ENCODE results near the gene HIPK1. TPM values are rescaled to one million over a fixed set of nuclear protein-coding genes. Genes with fewer than 3 reads are reported as not detected.

HIPK1 gene
- total and polyA plus RNA-seq, 2 experiments from 2014 or later: 8.7 to 31.6 TPM

GRCh38 chr1:113898241-113898814 is 30.8 kb upstream of the HIPK1 start:
- Histone ChIP-seq H3K27ac (no peak overlapping the region), H3K79me2 (peaks cover 6% of the 10 kb centered on the region), H3K4me1 (ENCODE audit: insufficient read depth) (no peaks in the 10 kb centered on the region), H3K9me3 (ENCODE audit: low read depth) (no peaks in the 10 kb centered on the region), H3K4me3 (no peak overlapping the region), H3K4me2 (no peak overlapping the region), H3K9me2 (replicated peaks; ENCODE audit: insufficient read depth) (no peaks in the 10 kb centered on the region), H3K27me3 (no peaks in the 10 kb centered on the region), H4K20me1 (ENCODE audit: insufficient read depth, poor library complexity, severe bottlenecking) (no peaks in the 10 kb centered on the region), H2AFZ (no peak overlapping the region), H3K36me3 (replicated peaks; ENCODE audit: insufficient read depth, low read depth) (no peaks in the 10 kb centered on the region)
- no peak for DNase-seq (ENCODE audit: low spot score)
- 100% methylated on average over 1 of the region's 1 CpG for WGBS (ENCODE audit: low lambda C conversion rate, missing lambda C conversion rate)
- TF ChIP-seq CTCF (IDR thresholded peaks at IDR 0.05; ENCODE audit: poor library complexity): no peak
- no peak for TF ChIP-seq EZH2 (IDR thresholded peaks at IDR 0.05; ENCODE audit: borderline replicate concordance)
- TF ChIP-seq EZH2phosphoT487 (IDR thresholded peaks at IDR 0.05; ENCODE audit: low read depth, severe bottlenecking, unreplicated experiment): no peak

- H3K4me3 ChIP-seq: no peak overlapping the region
- TF ChIP-seq EZH2phosphoT487 (IDR thresholded peaks at IDR 0.05; ENCODE audit: low read depth, severe bottlenecking, unreplicated experiment): no peak
- TF ChIP-seq EZH2 (IDR thresholded peaks at IDR 0.05; ENCODE audit: borderline replicate concordance): no peak
- no peak for TF ChIP-seq CTCF (IDR thresholded peaks at IDR 0.05; ENCODE audit: poor library complexity)
- H3K9me3 ChIP-seq (ENCODE audit: low read depth): no peaks in the 10 kb centered on the region
- no peaks in the 10 kb centered on the region for H3K27me3 ChIP-seq
- no peak overlapping the region for H3K4me2 ChIP-seq
- H3K36me3 ChIP-seq (replicated peaks; ENCODE audit: insufficient read depth, low read depth): no peaks in the 10 kb centered on the region
- no peaks in the 10 kb centered on the region for H4K20me1 ChIP-seq (ENCODE audit: insufficient read depth, poor library complexity, severe bottlenecking)
- no peak for DNase-seq (ENCODE audit: low spot score)
- H3K9me2 ChIP-seq (replicated peaks; ENCODE audit: insufficient read depth): no peaks in the 10 kb centered on the region
- peaks cover 7% of the 10 kb centered on the region for H3K4me1 ChIP-seq (ENCODE audit: insufficient read depth)
- no peak overlapping the region for H2AFZ ChIP-seq
- H3K79me2 ChIP-seq: peaks cover 13% of the 10 kb centered on the region
- no peak overlapping the region for H3K27ac ChIP-seq
These were observed 30.0 kb upstream of the HIPK1 start for GRCh38 chr1:113899111-113899510.

GRCh38 chr1:113901191-113901590 is 27.9 kb upstream of the HIPK1 start:
- Histone ChIP-seq H3K79me2 (peaks cover 14% of the 10 kb centered on the region), H3K36me3 (replicated peaks; ENCODE audit: insufficient read depth, low read depth) (no peaks in the 10 kb centered on the region), H3K4me1 (ENCODE audit: insufficient read depth) (peaks cover 7% of the 10 kb centered on the region), H3K27ac (no peak overlapping the region), H3K4me3 (no peak overlapping the region), H3K9me2 (replicated peaks; ENCODE audit: insufficient read depth) (no peaks in the 10 kb centered on the region), H3K27me3 (no peaks in the 10 kb centered on the region), H3K9me3 (ENCODE audit: low read depth) (no peaks in the 10 kb centered on the region), H4K20me1 (ENCODE audit: insufficient read depth, poor library complexity, severe bottlenecking) (no peaks in the 10 kb centered on the region), H3K4me2 (no peak overlapping the region), H2AFZ (no peak overlapping the region)
- TF ChIP-seq CTCF (IDR thresholded peaks at IDR 0.05; ENCODE audit: poor library complexity) (no peak), EZH2phosphoT487 (IDR thresholded peaks at IDR 0.05; ENCODE audit: low read depth, severe bottlenecking, unreplicated experiment) (no peak), EZH2 (IDR thresholded peaks at IDR 0.05; ENCODE audit: borderline replicate concordance) (no peak)
- DNase-seq (ENCODE audit: low spot score): no peak
- 94% methylated on average over 3 of the region's 3 CpGs for WGBS (ENCODE audit: low lambda C conversion rate, missing lambda C conversion rate)

Measured in hepatocyte (in vitro differentiated cells).